Upper lobe of left lung (tissue), 4 donors: ENCODE measurements around the gene ANKRD11.

Experiments used
- EP300 ChIP-seq, 4 donors: sonication (generic); formaldehyde crosslinking; IDR thresholded peaks; one replicate each; pipeline ENCODE4 v1.5.1; 2017; ENCODE audit warnings: antibody characterized with exemption in 4 of 4, control low read depth in 2 of 4
- POLR2A ChIP-seq, 4 donors: fragments of 450-650 bp; IDR thresholded peaks; one replicate each; pipeline ENCODE4 v1.5.1; 2016 to 2017; ENCODE audit warnings: antibody characterized with exemption in 4 of 4, mild to moderate bottlenecking in 2 of 4
- TF ChIP-seq, protein P1 (sequence below), 6 experiments: fragments of 450-650 bp in 4 of 6; fragments of 200-600 bp in 2 of 6; sonication (generic) in 2 of 6; IDR thresholded peaks; one replicate each; pipeline ENCODE4 v1.5.1; 2016 to 2019; ENCODE audit warnings: antibody characterized with exemption in 6 of 6

DNA sequence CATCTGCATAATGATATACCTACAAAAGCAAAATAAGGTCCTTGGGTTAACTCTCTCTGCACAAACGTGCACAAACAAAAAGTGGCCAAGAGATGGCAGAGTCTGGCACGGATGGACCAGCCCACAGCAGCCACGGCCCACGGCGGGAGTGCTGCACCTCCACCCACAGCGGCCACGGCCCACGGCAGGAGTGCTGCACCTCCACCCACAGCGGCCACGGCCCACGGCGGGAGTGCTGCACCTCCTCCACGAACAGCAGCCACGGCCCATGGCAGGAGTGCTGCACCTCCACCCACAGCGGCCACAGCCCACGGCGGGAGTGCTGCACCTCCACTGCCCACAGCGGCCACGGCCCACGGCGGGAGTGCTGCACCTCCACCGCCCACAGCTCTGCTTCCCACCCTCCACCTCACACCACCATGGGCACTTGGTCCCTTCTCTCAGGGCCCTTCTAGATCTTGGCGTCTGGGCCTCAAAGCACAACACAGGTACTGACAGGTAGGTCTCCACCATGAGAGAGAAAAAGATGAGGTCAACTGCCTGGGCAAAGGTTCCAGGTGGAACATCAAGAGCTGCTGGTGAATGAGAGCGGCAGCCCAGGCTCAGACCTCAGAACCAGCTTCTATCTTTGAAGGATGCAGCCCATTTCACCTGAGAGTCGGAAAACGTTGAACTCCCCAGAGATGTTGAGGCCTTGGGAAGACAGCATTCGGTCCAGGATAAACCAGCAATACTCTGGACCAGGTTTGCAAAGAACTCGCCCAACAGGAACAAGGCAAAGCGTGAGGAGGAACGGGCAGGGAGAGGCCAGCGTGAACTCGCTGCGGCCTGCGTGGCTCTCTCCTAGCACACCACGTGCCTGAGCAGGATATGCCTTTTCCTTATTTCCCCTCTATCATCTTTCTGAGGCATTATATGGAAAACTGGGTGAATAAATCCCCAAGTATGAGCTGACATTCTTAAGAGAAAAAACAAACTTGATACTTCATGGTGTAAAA lies 148.4 kb downstream of the ANKRD11 start:
- TF ChIP-seq, protein P1, sequence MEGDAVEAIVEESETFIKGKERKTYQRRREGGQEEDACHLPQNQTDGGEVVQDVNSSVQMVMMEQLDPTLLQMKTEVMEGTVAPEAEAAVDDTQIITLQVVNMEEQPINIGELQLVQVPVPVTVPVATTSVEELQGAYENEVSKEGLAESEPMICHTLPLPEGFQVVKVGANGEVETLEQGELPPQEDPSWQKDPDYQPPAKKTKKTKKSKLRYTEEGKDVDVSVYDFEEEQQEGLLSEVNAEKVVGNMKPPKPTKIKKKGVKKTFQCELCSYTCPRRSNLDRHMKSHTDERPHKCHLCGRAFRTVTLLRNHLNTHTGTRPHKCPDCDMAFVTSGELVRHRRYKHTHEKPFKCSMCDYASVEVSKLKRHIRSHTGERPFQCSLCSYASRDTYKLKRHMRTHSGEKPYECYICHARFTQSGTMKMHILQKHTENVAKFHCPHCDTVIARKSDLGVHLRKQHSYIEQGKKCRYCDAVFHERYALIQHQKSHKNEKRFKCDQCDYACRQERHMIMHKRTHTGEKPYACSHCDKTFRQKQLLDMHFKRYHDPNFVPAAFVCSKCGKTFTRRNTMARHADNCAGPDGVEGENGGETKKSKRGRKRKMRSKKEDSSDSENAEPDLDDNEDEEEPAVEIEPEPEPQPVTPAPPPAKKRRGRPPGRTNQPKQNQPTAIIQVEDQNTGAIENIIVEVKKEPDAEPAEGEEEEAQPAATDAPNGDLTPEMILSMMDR (IDR thresholded peaks at IDR 0.05), result no peak
- TF ChIP-seq POLR2A (IDR thresholded peaks at IDR 0.05), result no peak
- no peak for TF ChIP-seq EP300 (IDR thresholded peaks at IDR 0.05)
